HG03159 (cell line): ENCODE results near the gene PPP6R3.

Source experiments
- ATAC-seq: cut with Tn5 transposase; IDR thresholded peaks from one replicate; pipeline ENCODE4 v1.9.1; 2021; ENCODE audit warnings: mild to moderate bottlenecking, moderate library complexity; ENCODE audit not compliant: unreplicated experiment

Gene PPP6R3

DNA sequence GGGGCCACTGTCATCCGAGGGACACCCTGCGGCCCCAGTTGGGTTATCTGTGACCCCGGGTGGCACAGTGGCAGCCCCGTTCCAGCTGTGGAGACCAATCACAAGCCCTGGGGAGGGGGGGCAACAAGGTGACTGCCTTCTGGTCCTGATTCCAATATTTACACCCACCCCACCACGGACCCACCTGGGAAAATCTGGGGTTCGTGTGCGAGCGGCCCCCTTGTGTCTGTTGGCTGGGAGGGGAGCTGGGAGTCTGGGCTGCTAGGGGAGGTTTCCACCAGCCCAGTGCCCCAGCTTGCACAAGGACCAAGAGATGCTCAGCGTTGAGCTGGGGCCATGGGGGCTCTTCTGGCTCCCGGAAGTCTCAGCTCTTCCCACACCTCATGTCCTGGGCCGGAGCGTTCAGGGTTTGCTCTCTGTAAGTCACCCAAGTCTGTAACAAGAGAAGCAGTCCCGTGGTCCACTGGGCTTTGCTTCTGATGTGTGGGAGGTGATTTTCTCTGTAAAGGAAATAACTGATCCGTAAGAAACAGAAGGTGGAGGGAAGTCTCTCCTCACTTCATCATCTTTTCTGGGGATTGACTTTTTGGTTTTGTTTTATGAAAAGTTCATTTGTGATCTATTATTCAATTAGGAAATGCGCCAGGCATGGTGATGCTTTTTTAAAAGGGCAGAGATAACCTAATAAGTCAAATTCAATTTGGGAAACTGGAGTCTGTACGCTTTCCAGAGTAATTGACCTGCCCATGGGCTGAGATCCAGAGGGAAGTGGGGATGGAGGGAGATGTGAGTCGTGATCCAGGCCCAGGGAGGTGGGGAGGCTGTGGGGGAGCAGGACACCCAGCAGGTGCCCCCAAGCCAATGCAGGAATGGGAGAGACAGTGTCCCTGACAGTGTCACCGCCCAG, 201.4 kb downstream of the PPP6R3 start:
- ATAC-seq, result no peak

DNA sequence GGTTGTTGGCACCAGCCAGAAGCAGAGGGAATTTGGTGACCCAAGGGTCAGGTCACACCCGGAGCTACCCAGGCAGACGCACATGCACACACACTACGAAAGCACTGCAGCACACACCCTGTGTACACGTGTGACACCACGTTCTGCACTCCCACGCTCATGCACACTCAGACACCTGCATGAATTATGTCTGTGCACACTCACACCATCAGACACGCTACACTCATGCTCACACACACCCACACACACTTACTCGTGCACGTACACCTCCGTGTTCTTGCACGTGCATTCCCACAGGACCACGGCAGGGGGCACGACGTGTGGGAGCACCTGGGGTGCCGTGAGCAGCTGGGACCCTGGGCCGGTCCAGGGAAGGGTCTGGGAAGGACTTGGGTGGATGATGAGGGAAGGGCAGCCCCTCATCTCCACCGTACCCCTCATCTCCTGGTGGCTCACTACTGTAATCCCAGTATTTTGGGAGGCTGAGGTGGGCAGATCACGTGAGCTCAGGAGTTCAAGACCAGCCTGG, 203.0 kb downstream of the PPP6R3 start:
- ATAC-seq, result no peak

DNA sequence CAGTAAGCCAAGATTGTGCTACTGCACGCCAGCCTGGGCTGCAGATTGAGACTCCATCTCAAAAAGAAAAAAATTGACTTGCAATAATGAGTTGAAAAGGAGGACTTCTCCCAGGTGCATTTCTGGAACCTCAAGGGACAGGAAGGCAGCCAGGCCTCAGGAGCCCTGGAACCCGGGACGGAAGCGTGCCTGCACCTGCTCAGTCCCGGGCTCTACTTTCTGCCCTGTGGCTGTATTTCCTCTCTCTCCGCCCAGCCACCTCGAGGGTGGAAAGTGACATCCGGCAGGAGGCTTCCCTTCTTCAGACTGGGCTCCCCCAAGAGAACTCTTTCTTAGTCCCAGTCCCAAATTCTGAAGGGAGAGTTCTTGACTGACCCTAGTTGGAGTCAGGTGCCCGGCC, 203.6 kb downstream of the PPP6R3 start:
- ATAC-seq, result no peak

DNA sequence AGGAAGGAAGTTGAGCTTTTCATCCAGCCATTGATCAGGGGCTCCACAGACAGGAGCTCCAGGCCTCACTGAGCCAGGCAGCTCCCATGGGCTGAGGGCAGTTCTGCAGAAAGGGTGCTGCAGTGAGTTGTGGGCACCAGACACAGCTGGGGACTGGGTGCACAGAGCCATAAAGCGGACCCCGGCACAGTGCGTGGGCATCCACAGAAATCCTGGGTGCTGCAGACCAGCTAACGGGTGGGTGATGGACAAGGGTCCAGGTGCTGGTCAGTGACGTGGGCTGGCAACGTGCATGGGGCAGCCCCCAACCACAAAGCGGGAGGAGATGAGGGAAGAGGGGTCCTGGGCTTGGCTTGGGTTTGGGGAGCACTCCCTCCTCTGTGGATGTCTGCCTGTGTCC, 204.4 kb downstream of the PPP6R3 start:
- ATAC-seq, result no peak
